HepG2 (cell line): Measurements from ENCODE around the gene MYOC. TPM values are rescaled to one million over a fixed set of nuclear protein-coding genes. Genes with fewer than 3 reads are reported as not detected.

Experiments used
- ARID2 ChIP-seq: sonication (generic); formaldehyde crosslinking; IDR thresholded peaks from 2 replicates; pipeline ENCODE4 v1.8.1; 2022; ENCODE audit warnings: mild to moderate bottlenecking, missing genetic modification reagents, borderline replicate concordance
- ARNT ChIP-seq: fragments of 450-650 bp; IDR thresholded peaks from 2 replicates; pipeline ENCODE4 v1.6.1; 2017
- DDIT3 ChIP-seq: sonication (generic); formaldehyde crosslinking; IDR thresholded peaks from 2 replicates; pipeline ENCODE4 v1.4.0; 2020; ENCODE audit warnings: mild to moderate bottlenecking, missing genetic modification reagents
- DR1 ChIP-seq: sonication (generic); formaldehyde crosslinking; IDR thresholded peaks from 2 replicates; pipeline ENCODE4 v1.8.0; 2021; ENCODE audit warnings: mild to moderate bottlenecking, missing genetic modification reagents, inconsistent platforms
- ETV6 ChIP-seq: sonication (generic); formaldehyde crosslinking; conservative IDR thresholded peaks from 2 replicates; pipeline ENCODE4 v1.4.0; 2020; ENCODE audit warnings: missing genetic modification reagents
- HBP1 ChIP-seq: IDR thresholded peaks from 2 replicates; pipeline ENCODE4 v1.6.1; 2016; ENCODE audit warnings: low read depth, control low read depth
- HOXA3 ChIP-seq: sonication (generic); formaldehyde crosslinking; IDR thresholded peaks from 2 replicates; pipeline ENCODE4 v1.5.0; 2020; ENCODE audit warnings: missing genetic modification reagents
- KAT8 ChIP-seq: IDR thresholded peaks from 2 replicates; pipeline ENCODE4 v1.6.1; 2016; ENCODE audit warnings: missing genetic modification reagents, missing compliant biosample characterization
- KDM5B ChIP-seq: sonication (generic); formaldehyde crosslinking; IDR thresholded peaks from 2 replicates; pipeline ENCODE4 v1.4.0; 2020; ENCODE audit warnings: missing genetic modification reagents, mild to moderate bottlenecking, borderline replicate concordance
- PAWR ChIP-seq: sonication (generic); formaldehyde crosslinking; IDR thresholded peaks from 2 replicates; pipeline ENCODE4 v1.4.0; 2020; ENCODE audit warnings: missing genetic modification reagents, mild to moderate bottlenecking, borderline replicate concordance
- PHF5A ChIP-seq: IDR thresholded peaks from one replicate; pipeline ENCODE4 v1.6.1; 2018; ENCODE audit warnings: low read depth, missing genetic modification reagents; ENCODE audit not compliant: unreplicated experiment
- SNAPC5 ChIP-seq: sonication (generic); formaldehyde crosslinking; IDR thresholded peaks from 2 replicates; pipeline ENCODE4 v1.8.1; 2023; ENCODE audit warnings: mild to moderate bottlenecking, missing genetic modification reagents, borderline replicate concordance
- TGIF2 ChIP-seq: IDR thresholded peaks from 2 replicates; pipeline ENCODE4 v1.6.1; 2016; ENCODE audit warnings: control low read depth, missing compliant biosample characterization
- ZBTB20 ChIP-seq: sonication (generic); formaldehyde crosslinking; IDR thresholded peaks from 2 replicates; pipeline ENCODE4 v1.8.1; 2023; ENCODE audit warnings: missing genetic modification reagents, low read depth, mild to moderate bottlenecking, borderline replicate concordance
- ZNF20 ChIP-seq: sonication (generic); formaldehyde crosslinking; IDR thresholded peaks from 2 replicates; pipeline ENCODE4 v1.4.0; 2020; ENCODE audit warnings: mild to moderate bottlenecking, moderate library complexity, missing genetic modification reagents
- ZNF224 ChIP-seq: sonication (generic); formaldehyde crosslinking; IDR thresholded peaks from 2 replicates; pipeline ENCODE4 v1.5.0; 2020; ENCODE audit warnings: mild to moderate bottlenecking, missing genetic modification reagents
- ZNF263 ChIP-seq: sonication (generic); formaldehyde crosslinking; IDR thresholded peaks from 2 replicates; pipeline ENCODE4 v1.4.0; 2020; ENCODE audit warnings: missing genetic modification reagents
- ZNF446 ChIP-seq: sonication (generic); formaldehyde crosslinking; IDR thresholded peaks from 2 replicates; pipeline ENCODE4 v1.5.0; 2020; ENCODE audit warnings: mild to moderate bottlenecking, missing genetic modification reagents
- ZNF496 ChIP-seq: sonication (generic); formaldehyde crosslinking; IDR thresholded peaks from 2 replicates; pipeline ENCODE4 v1.8.1; 2023; ENCODE audit warnings: mild to moderate bottlenecking, moderate library complexity, missing genetic modification reagents; ENCODE audit not compliant: insufficient replicate concordance
- ZNF646 ChIP-seq: sonication (generic); formaldehyde crosslinking; IDR thresholded peaks from 2 replicates; pipeline ENCODE4 v1.9.0; 2021; ENCODE audit warnings: mild to moderate bottlenecking, missing genetic modification reagents
- ZNF691 ChIP-seq: sonication (generic); formaldehyde crosslinking; IDR thresholded peaks from 2 replicates; pipeline ENCODE4 v1.4.0; 2020; ENCODE audit warnings: missing genetic modification reagents, low read depth, mild to moderate bottlenecking, borderline replicate concordance
- ZNF768 ChIP-seq: sonication (generic); formaldehyde crosslinking; IDR thresholded peaks from 2 replicates; pipeline ENCODE4 v1.4.0; 2020; ENCODE audit warnings: missing genetic modification reagents
- ZNF777 ChIP-seq: sonication (generic); formaldehyde crosslinking; IDR thresholded peaks from 2 replicates; pipeline ENCODE4 v1.4.0; 2020; ENCODE audit warnings: missing genetic modification reagents
- polyA plus RNA-seq, 8 experiments: library from polyadenylated mRNA; depleted of rRNA in 3 of 8; stranded (reverse) in 7 of 8; unstranded in 1 of 8; fragments of >200 nt; fragmentation: Illumina TruSeq in 4 of 8; extraction: Trizol in 4 of 8; gene quantifications; 2 replicates each; pipeline versions ENCODE4 v1.2.1 to v1.2.3, GENCODE V29; 2011 to 2016; ENCODE audit warnings: low read depth in 4 of 8, missing spikeins in 1 of 8, mixed read lengths in 1 of 8; ENCODE audit not compliant: insufficient read depth in 1 of 8
- total RNA-seq, 5 experiments: library from RNA; depleted of rRNA; stranded (reverse); fragments of >200 nt; fragmentation: Illumina TruSeq; extraction: Trizol; gene quantifications; 2 replicates each; pipeline ENCODE4 v1.2.3, GENCODE V29; 2016; ENCODE audit warnings: low read depth in 1 of 5

The MYOC gene
- total and polyA plus RNA-seq, 2 of the 13 experiments (the other 11 are each of a cell fraction or from before 2014, with no cell fraction given): not detected

GRCh38 chr1:171644805-171645483, 7.5 kb downstream of the MYOC start (continued):
- TF ChIP-seq ZNF646 (CRISPR knock-in tag) (no peak), ZNF777 (no peak), PAWR (CRISPR knock-in tag) (no peak), ZNF496 (no peak), DDIT3 (CRISPR knock-in tag) (no peak), DR1 (no peak), ZNF446 (no peak), ZNF768 (CRISPR knock-in tag) (peak; percentile 91), ZNF263 (CRISPR knock-in tag) (no peak), TGIF2 (no peak), KAT8 (CRISPR knock-in tag) (no peak), ETV6 (no peak), ZNF224 (CRISPR knock-in tag) (no peak), ARID2 (CRISPR knock-in tag) (no peak), ZBTB20 (CRISPR knock-in tag) (no peak), PHF5A (CRISPR knock-in tag) (no peak), ZNF20 (CRISPR knock-in tag) (no peak), SNAPC5 (CRISPR knock-in tag) (no peak), HOXA3 (no peak), HBP1 (CRISPR knock-in tag) (no peak), KDM5B (CRISPR knock-in tag) (peak; percentile 52; the same call in 1 of the 2 replicates), ZNF691 (CRISPR knock-in tag) (no peak), ARNT (no peak)
